Measurements from ENCODE around the gene CHPF2.

DNA sequence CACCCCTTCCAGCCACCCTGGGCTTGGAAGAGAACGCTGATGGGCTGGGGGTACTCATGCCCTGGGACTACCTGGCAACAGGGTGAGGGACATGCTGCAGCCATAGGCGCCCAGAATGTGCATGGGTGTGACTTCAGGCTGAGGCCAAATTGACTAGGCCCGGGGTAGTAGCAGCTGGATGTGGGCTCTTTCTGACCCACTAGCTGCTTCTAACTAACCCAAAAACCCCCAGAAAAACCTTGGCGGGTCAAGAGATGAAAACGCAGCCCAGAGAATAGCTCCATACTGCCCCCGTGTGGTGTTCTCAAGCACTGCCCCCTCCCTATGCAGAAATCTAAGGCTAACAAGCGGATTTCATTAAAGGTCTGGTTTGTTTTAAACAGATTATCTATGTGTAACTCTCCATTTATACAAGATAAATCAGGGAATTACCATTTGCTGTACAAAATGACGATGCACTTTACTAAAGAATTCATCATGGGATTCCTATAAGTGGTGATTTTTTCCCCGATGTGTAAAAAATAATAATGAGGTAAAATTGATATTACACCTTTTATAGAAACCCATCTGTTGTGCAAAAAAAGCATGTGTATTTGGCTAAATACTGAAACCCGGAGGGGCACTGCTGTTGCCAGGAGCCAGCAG, 12.0 kb downstream of the CHPF2 start:
- TF ChIP-seq POLR2AphosphoS5 (IDR thresholded peaks at IDR 0.05): no peak
- TF ChIP-seq, protein P1, sequence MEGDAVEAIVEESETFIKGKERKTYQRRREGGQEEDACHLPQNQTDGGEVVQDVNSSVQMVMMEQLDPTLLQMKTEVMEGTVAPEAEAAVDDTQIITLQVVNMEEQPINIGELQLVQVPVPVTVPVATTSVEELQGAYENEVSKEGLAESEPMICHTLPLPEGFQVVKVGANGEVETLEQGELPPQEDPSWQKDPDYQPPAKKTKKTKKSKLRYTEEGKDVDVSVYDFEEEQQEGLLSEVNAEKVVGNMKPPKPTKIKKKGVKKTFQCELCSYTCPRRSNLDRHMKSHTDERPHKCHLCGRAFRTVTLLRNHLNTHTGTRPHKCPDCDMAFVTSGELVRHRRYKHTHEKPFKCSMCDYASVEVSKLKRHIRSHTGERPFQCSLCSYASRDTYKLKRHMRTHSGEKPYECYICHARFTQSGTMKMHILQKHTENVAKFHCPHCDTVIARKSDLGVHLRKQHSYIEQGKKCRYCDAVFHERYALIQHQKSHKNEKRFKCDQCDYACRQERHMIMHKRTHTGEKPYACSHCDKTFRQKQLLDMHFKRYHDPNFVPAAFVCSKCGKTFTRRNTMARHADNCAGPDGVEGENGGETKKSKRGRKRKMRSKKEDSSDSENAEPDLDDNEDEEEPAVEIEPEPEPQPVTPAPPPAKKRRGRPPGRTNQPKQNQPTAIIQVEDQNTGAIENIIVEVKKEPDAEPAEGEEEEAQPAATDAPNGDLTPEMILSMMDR (IDR thresholded peaks at IDR 0.05 in 8 of 11, conservative IDR thresholded peaks at IDR 0.05 in 3 of 11): peak; percentile 58 to 93 (median 83)
- no peak for TF ChIP-seq POLR2A (IDR thresholded peaks at IDR 0.05)

Measured in spleen (tissue), 7 donors.